22Rv1 (cell line): ENCODE measurements around the gene AOAH.

Source experiments
- CTCF ChIP-seq: fragments of 450-650 bp; IDR thresholded peaks from 2 replicates; pipeline ENCODE4 v1.5.1; 2017; ENCODE audit warnings: mild to moderate bottlenecking
- ZFX ChIP-seq: fragments of 450-650 bp; IDR thresholded peaks from 2 replicates; pipeline ENCODE4 v1.6.1; 2017; ENCODE audit warnings: antibody characterized with exemption, borderline replicate concordance

GRCh38 chr7:36758879-36759278 lies 34.6 kb upstream of the AOAH start:
- TF ChIP-seq CTCF (no peak), ZFX (no peak)
